Astrocyte of the cerebellum (primary cell): Measurements from ENCODE around the gene KLF14.

ENCODE experiments used
- DNase-seq: peaks from one replicate; pipeline ENCODE4 v3.0.0-alpha.2; 2011; ENCODE audit warnings: low read depth
- H3K4me3 ChIP-seq: 2 replicates; pipeline ENCODE4 v1.5.1; 2011; ENCODE audit warnings: mild to moderate bottlenecking, low read depth, low read length, moderate library complexity
- in situ Hi-C: cut with HindIII; loops from 2 replicates; pipeline ENCODE4 v1.10.0; 2017; ENCODE audit warnings: low sequenced_read_pairs
- TF ChIP-seq, protein P1 (sequence below): IDR thresholded peaks from 2 replicates; pipeline ENCODE4 v1.5.1; 2012; ENCODE audit warnings: low read length, low read depth, moderate library complexity, mild to moderate bottlenecking; ENCODE audit errors: missing control alignments

KLF14 gene

DNA sequence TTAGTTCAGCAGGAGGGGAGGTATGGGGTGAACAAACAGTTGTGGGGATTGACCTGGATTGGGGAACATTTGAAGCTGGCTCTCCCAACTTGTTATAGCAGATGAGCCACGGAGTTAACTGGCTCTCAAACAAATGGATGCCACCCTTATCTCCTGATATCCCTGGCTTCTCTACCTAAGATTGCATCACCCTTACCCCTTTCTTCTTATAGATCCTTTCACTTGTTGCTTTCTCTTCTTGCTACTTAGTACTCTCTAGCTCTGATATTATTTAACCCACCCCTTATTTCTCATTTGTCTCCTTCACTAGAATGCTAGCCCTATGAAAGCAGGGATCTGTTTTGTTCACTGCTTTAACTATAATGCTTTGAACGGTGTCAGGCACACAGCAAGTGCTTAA, 22.3 kb upstream of the KLF14 start:
- in situ Hi-C loops, result no loop called here
- TF ChIP-seq, protein P1, sequence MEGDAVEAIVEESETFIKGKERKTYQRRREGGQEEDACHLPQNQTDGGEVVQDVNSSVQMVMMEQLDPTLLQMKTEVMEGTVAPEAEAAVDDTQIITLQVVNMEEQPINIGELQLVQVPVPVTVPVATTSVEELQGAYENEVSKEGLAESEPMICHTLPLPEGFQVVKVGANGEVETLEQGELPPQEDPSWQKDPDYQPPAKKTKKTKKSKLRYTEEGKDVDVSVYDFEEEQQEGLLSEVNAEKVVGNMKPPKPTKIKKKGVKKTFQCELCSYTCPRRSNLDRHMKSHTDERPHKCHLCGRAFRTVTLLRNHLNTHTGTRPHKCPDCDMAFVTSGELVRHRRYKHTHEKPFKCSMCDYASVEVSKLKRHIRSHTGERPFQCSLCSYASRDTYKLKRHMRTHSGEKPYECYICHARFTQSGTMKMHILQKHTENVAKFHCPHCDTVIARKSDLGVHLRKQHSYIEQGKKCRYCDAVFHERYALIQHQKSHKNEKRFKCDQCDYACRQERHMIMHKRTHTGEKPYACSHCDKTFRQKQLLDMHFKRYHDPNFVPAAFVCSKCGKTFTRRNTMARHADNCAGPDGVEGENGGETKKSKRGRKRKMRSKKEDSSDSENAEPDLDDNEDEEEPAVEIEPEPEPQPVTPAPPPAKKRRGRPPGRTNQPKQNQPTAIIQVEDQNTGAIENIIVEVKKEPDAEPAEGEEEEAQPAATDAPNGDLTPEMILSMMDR, result no peak
- DNase-seq, result no peak
- H3K4me3 ChIP-seq, result no peak overlapping the region

DNA sequence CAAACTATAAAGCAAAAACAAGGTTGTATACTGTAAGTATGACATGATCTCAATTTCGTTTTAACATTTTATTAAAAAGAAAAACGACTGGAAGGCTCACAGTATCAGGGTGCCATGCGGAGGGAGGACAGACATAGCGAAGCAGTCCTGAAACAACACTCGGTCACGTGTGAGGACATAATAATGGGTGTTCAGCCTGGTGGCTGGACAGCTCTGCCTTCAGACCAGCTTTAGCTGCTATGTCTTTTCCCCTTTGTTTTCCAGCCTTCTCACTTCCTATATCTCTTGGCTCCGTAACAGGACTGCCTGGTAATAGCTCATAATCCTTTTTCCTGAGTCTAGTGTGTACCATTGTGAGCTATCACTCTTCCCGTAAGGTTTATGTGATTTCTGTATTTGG, 18.4 kb upstream of the KLF14 start:
- DNase-seq, result no peak
- in situ Hi-C loops, result no loop called here
- TF ChIP-seq, protein P1, result no peak
- no peak overlapping the region for H3K4me3 ChIP-seq

DNA sequence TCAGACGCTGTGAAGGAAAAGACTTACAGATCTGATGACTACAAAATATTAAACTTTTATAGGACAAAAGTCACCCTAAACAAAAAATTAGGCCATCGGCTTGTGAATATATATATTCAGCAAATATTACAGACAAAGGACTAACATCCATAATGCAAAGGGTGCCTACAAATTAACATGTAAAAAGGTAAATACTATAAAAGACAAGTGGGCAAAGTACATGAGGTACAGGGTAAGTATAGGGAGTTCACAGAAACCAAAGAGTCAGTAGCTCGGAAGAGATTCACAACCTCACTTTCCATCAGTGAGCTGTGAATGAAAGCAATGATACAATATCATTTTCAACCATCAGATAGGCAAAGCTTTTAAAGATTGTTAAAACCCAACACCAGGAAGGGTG, 16.7 kb upstream of the KLF14 start:
- in situ Hi-C loops, result no loop called here
- DNase-seq, result no peak
- H3K4me3 ChIP-seq, result no peak overlapping the region
- TF ChIP-seq, protein P1, result no peak

DNA sequence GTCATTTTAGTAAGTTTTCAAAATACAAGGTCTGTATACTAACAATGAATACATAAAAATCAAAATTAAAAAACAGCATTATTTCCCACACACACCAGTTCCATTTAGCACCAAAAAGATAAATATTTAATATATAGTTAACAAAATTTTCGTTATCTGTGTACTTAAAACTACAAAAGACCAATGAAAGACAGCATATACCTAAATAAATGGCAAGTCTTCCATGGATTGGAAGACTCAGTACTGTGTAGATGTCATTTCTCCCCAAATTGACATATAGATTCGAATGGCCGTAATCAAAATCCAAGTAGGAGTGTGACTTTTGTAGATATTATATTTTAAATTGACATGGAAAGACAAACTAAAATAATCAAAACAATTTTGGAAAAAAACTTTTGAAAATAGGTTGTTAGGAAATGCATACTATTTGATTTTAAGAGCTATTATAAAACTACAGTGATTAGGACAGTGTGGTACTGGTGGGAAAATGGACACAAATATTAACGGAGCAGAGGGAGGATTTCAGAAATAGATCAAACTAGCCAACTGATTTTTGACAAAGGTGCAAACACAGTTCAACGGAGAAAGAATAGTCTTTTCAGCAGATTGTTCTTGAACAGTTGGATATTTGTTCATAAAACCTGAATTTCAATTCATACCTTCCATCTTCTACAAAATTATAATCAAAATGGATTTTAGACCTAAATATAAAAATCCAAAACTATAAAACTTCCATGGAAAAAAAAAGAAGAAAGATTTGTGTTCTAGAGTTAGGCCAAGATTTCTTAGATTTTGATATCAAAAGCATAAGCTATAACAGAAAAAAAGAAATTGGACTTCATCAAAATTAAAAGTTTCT, 14.8 kb upstream of the KLF14 start:
- TF ChIP-seq, protein P1, result no peak
- no peak for DNase-seq
- in situ Hi-C loops, result loop anchor here (25.0 kb wide), 1 partner anchor 686 kb away; the partner anchor contains the start of genes KLHDC10 and ZC3HC1
- no peak overlapping the region for H3K4me3 ChIP-seq

DNA sequence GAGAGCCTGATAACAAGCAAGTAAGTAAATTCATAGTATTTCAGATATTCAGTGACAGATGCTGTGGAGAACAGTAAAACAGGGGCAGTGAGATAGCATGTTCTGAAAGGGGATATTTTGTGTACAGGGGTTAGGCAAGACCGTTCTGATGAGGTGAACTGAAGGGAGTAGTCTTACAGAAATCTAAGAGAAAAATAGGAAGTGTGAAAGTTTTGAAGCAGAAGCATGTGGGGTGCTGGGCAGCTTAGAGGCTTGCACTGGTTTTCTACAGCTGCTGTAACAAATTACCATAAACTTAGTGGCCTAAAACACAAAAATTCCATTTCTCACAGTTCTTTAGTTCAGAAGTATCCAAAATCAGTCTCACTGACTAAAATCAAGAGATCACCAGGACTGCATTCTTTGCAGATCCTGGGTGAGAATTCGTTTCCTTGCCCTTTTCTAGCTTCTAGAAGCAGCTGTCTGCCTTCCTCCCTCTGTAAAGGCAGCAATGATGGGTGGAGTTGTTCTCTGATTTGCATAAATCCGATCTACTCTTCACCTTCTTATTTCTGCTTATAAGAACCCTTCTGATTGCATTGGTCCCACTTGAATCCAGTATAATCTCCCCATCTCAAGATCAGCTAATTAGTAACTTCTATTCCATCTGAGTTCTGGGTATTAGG, 7.5 kb upstream of the KLF14 start:
- DNase-seq, result no peak
- TF ChIP-seq, protein P1, result no peak
- in situ Hi-C loops, result loop anchor here (25.0 kb wide), 1 partner anchor 679 kb away; the partner anchor contains the start of genes KLHDC10 and ZC3HC1
- H3K4me3 ChIP-seq, result no peak overlapping the region

DNA sequence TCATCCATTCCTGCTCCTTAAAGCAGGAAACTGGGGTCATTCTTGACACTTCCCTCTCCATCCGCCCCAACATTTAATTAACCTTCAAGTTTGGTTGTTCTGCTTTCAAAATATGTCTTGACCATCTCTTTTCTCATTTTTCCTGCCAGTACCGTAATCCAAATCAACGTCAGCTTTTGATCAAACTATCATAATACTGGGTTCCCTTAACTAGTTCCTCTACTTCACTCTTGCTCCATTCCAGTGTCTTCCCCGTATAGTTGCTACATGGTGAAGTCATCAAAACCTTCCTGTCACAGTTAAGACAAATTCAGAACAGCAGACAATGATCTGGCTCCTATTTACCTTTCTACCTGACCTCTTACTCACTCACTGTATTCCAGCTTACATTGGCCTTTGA, 6.6 kb upstream of the KLF14 start:
- DNase-seq, result no peak
- no peak overlapping the region for H3K4me3 ChIP-seq
- in situ Hi-C loops, result loop anchor here (25.0 kb wide), 1 partner anchor 678 kb away; the partner anchor contains the start of genes KLHDC10 and ZC3HC1
- TF ChIP-seq, protein P1, result no peak
